H9 (cell line): Measurements from ENCODE around the gene PALD1. TPM values are rescaled to one million over a fixed set of nuclear protein-coding genes. Genes with fewer than 3 reads are reported as not detected.
A peak's percentile ranks its signal among the peaks of the same experiment; 100 is the strongest.

ENCODE experiments used
- DNase-seq: peaks from one replicate; pipeline ENCODE4 v3.0.0-alpha.2; 2017
- H2AFZ ChIP-seq: one replicate; pipeline ENCODE4 v1.6.1; 2013; ENCODE audit warnings: mild to moderate bottlenecking, low read length, control low read depth, moderate library complexity
- H2AK5ac ChIP-seq: 2 replicates; pipeline ENCODE4 v1.6.1; 2013; ENCODE audit warnings: low read length, control low read depth, mixed read lengths; ENCODE audit not compliant: insufficient read length
- H2BK120ac ChIP-seq: one replicate; pipeline ENCODE4 v1.6.1; 2013; ENCODE audit warnings: low read depth, mild to moderate bottlenecking, low read length, control low read depth, inconsistent platforms; ENCODE audit not compliant: poor library complexity, severe bottlenecking
- H2BK12ac ChIP-seq: 2 replicates; pipeline ENCODE4 v1.6.1; 2013; ENCODE audit warnings: low read length, control low read depth, mixed read lengths, low read depth; ENCODE audit not compliant: insufficient read length
- H2BK15ac ChIP-seq: 2 replicates; pipeline ENCODE4 v1.6.1; 2013; ENCODE audit warnings: low read depth, low read length, control low read depth
- H2BK20ac ChIP-seq: one replicate; pipeline ENCODE4 v1.6.1; 2013; ENCODE audit warnings: low read depth, mild to moderate bottlenecking, low read length, control low read depth, inconsistent platforms; ENCODE audit not compliant: poor library complexity, severe bottlenecking
- H2BK5ac ChIP-seq: 2 replicates; pipeline ENCODE4 v1.6.1; 2013; ENCODE audit warnings: low read length, control low read depth, mixed read lengths; ENCODE audit not compliant: insufficient read length
- H3K14ac ChIP-seq: 2 replicates; pipeline ENCODE4 v1.6.1; 2013; ENCODE audit warnings: low read length, control low read depth; ENCODE audit not compliant: insufficient read depth
- H3K18ac ChIP-seq: 2 replicates; pipeline ENCODE4 v1.6.1; 2013; ENCODE audit warnings: low read depth, mild to moderate bottlenecking, mixed read lengths, low read length, control low read depth; ENCODE audit not compliant: insufficient read length
- H3K23ac ChIP-seq: 2 replicates; pipeline ENCODE4 v1.6.1; 2013; ENCODE audit warnings: low read length, control low read depth, mixed read lengths, low read depth; ENCODE audit not compliant: insufficient read length
- H3K23me2 ChIP-seq: 2 replicates; pipeline ENCODE4 v1.6.1; 2013; ENCODE audit warnings: low read depth, mild to moderate bottlenecking, mixed read lengths, low read length, control low read depth; ENCODE audit not compliant: insufficient read length, poor library complexity, severe bottlenecking
- H3K27ac ChIP-seq: 2 replicates; pipeline ENCODE4 v1.5.1; 2013; ENCODE audit warnings: low read length, control low read depth, mixed read lengths, low read depth; ENCODE audit not compliant: insufficient read length
- H3K27me3 ChIP-seq: 2 replicates; pipeline ENCODE4 v1.6.1; 2013; ENCODE audit warnings: low read length, control low read depth, inconsistent platforms; ENCODE audit not compliant: insufficient read depth
- H3K4ac ChIP-seq: 2 replicates; pipeline ENCODE4 v1.6.1; 2013; ENCODE audit warnings: low read depth, mild to moderate bottlenecking, control low read depth, inconsistent platforms, low read length, moderate library complexity
- H3K4me1 ChIP-seq: 2 replicates; pipeline ENCODE4 v1.6.1; 2013; ENCODE audit warnings: low read length, control low read depth, inconsistent platforms; ENCODE audit not compliant: insufficient read depth
- H3K4me2 ChIP-seq: 2 replicates; pipeline ENCODE4 v1.6.1; 2013; ENCODE audit warnings: low read length, control low read depth, mixed read lengths; ENCODE audit not compliant: insufficient read length, insufficient read depth
- H3K56ac ChIP-seq: 2 replicates; pipeline ENCODE4 v1.6.1; 2013; ENCODE audit warnings: low read depth, mild to moderate bottlenecking, mixed read lengths, low read length, control low read depth; ENCODE audit not compliant: insufficient read length
- H3K79me1 ChIP-seq: 2 replicates; pipeline ENCODE4 v1.6.1; 2013; ENCODE audit warnings: low read depth, mild to moderate bottlenecking, moderate library complexity, low read length, control low read depth, inconsistent platforms; ENCODE audit not compliant: insufficient read depth, poor library complexity, severe bottlenecking
- H3K79me2 ChIP-seq: 2 replicates; pipeline ENCODE4 v1.6.1; 2013; ENCODE audit warnings: low read length, control low read depth, inconsistent platforms; ENCODE audit not compliant: insufficient read depth
- H3K9ac ChIP-seq: 2 replicates; pipeline ENCODE4 v1.6.1; 2013; ENCODE audit warnings: low read length, control low read depth, mixed read lengths; ENCODE audit not compliant: insufficient read length; ENCODE audit errors: extremely low read depth
- H3K9me3 ChIP-seq: one replicate; pipeline ENCODE4 v1.6.1; 2013; ENCODE audit warnings: low read depth, low read length, inconsistent platforms; ENCODE audit not compliant: control insufficient read depth
- H3T11ph ChIP-seq: one replicate; pipeline ENCODE4 v1.6.1; 2013; ENCODE audit warnings: mild to moderate bottlenecking, low read length, control low read depth, inconsistent platforms
- H4K20me1 ChIP-seq: one replicate; pipeline ENCODE4 v1.6.1; 2013; ENCODE audit not compliant: control insufficient read depth, insufficient read length, insufficient read depth
- H4K5ac ChIP-seq: 2 replicates; pipeline ENCODE4 v1.6.1; 2013; ENCODE audit warnings: low read depth, mild to moderate bottlenecking, mixed read lengths, low read length, control low read depth; ENCODE audit not compliant: insufficient read length
- H4K8ac ChIP-seq: replicated peaks from 2 replicates; pipeline ENCODE4 v1.6.1; 2013; ENCODE audit warnings: low read length, control low read depth, mixed read lengths, low read depth; ENCODE audit not compliant: insufficient read length
- H4K91ac ChIP-seq: 2 replicates; pipeline ENCODE4 v1.6.1; 2013; ENCODE audit warnings: low read depth, mild to moderate bottlenecking, moderate library complexity, mixed read lengths, low read length, control low read depth; ENCODE audit not compliant: insufficient read length
- H3K27ac Mint-ChIP-seq, 3 experiments: 2 replicates in 2 of 3; 3 replicates in 1 of 3; pipeline ENCODE4 v1.8.0; 2020 to 2021; ENCODE audit warnings: mixed read lengths in 3 of 3, mild to moderate bottlenecking in 1 of 3, moderate library complexity in 1 of 3
- H3K27me3 Mint-ChIP-seq: 2 replicates; pipeline ENCODE4 v1.8.0; 2021; ENCODE audit warnings: low read depth, mild to moderate bottlenecking, moderate library complexity, mixed read lengths
- H3K36me3 Mint-ChIP-seq, 3 experiments: 2 replicates in 2 of 3; 3 replicates in 1 of 3; pipeline ENCODE4 v1.8.0; 2020 to 2021; ENCODE audit warnings: low read depth in 3 of 3, mixed read lengths in 3 of 3; ENCODE audit not compliant: insufficient read depth in 1 of 3
- H3K4me1 Mint-ChIP-seq, 2 experiments: 2 replicates each; pipeline ENCODE4 v1.8.0; 2020; ENCODE audit warnings: mixed read lengths in 2 of 2
- H3K4me3 Mint-ChIP-seq, 2 experiments: 2 replicates in 1 of 2; 3 replicates in 1 of 2; pipeline ENCODE4 v1.8.0; 2020 to 2021; ENCODE audit warnings: mild to moderate bottlenecking in 2 of 2, mixed read lengths in 2 of 2, moderate library complexity in 1 of 2
- H3K9me3 Mint-ChIP-seq, 2 experiments: 2 replicates in 1 of 2; 3 replicates in 1 of 2; pipeline ENCODE4 v1.8.0; 2020; ENCODE audit warnings: mild to moderate bottlenecking in 2 of 2, mixed read lengths in 2 of 2, moderate library complexity in 1 of 2
- WGBS: extraction: QIAGEN DNeasy Blood & Tissue Kit; methylation state at CpG from one replicate; pipeline ENCODE4 v1.1.7; 2013; ENCODE audit warnings: missing lambda C conversion rate, low lambda C conversion rate, mixed read lengths; ENCODE audit not compliant: insufficient read length; ENCODE audit errors: extremely low coverage; 5-methylcytosine and 5-hydroxymethylcytosine counted together
- total RNA-seq: library from RNA; stranded (reverse); gene quantifications from 2 replicates; pipeline ENCODE4 v1.2.1, GENCODE V29; 2021
- TF ChIP-seq, protein P1 (sequence below): fragments of 200-600 bp; sonication (generic); conservative IDR thresholded peaks from 3 replicates; pipeline ENCODE4 v1.8.0; 2021; ENCODE audit warnings: antibody characterized with exemption, mild to moderate bottlenecking

Gene PALD1
- total RNA-seq, 1 experiment from 2014 or later: 21.1 TPM

GRCh38 chr10:70538195-70538520 is 59.6 kb downstream of the PALD1 start:
- TF ChIP-seq, protein P1, sequence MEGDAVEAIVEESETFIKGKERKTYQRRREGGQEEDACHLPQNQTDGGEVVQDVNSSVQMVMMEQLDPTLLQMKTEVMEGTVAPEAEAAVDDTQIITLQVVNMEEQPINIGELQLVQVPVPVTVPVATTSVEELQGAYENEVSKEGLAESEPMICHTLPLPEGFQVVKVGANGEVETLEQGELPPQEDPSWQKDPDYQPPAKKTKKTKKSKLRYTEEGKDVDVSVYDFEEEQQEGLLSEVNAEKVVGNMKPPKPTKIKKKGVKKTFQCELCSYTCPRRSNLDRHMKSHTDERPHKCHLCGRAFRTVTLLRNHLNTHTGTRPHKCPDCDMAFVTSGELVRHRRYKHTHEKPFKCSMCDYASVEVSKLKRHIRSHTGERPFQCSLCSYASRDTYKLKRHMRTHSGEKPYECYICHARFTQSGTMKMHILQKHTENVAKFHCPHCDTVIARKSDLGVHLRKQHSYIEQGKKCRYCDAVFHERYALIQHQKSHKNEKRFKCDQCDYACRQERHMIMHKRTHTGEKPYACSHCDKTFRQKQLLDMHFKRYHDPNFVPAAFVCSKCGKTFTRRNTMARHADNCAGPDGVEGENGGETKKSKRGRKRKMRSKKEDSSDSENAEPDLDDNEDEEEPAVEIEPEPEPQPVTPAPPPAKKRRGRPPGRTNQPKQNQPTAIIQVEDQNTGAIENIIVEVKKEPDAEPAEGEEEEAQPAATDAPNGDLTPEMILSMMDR: no peak
- H3K27me3 Mint-ChIP-seq: no peaks in the 10 kb centered on the region
- no peak overlapping the region for H3K14ac ChIP-seq
- H2AFZ ChIP-seq: no peak overlapping the region
- H3K9ac ChIP-seq: no peak overlapping the region
- no peak overlapping the region; a peak in 1 of 5 replicates for H3K4me3 Mint-ChIP-seq
- peaks cover 10 to 12% of the 10 kb centered on the region in 2 experiments for H3K4me1 Mint-ChIP-seq
- H2BK12ac ChIP-seq: no peak overlapping the region
- no peaks in the 10 kb centered on the region for H3K9me3 Mint-ChIP-seq
- no peaks in the 10 kb centered on the region for H3K79me2 ChIP-seq
- H2BK120ac ChIP-seq: no peak overlapping the region
- H3K4me2 ChIP-seq: no peak overlapping the region
- H4K91ac ChIP-seq: no peak overlapping the region
- H4K20me1 ChIP-seq: peaks cover 3% of the 10 kb centered on the region
- H2AK5ac ChIP-seq: no peak overlapping the region
- no CpG with 5 or more reads among the region's 10 CpGs for WGBS
- H3K27ac Mint-ChIP-seq: peak overlapping the region in 1 of 3 experiments; percentile 76; a peak in 1 of 7 replicates
- no peak overlapping the region for H3K27ac ChIP-seq
- no peak overlapping the region for H2BK5ac ChIP-seq
- H3K36me3 Mint-ChIP-seq: peaks cover 0 to 20% (median 7%) of the 10 kb centered on the region in 3 experiments; a peak in 6 of 7 replicates
- H3K27me3 ChIP-seq: no peaks in the 10 kb centered on the region
- no peak overlapping the region for H3K4ac ChIP-seq
- no peak overlapping the region for H3K23ac ChIP-seq
- H3K23me2 ChIP-seq: no peaks in the 10 kb centered on the region
- no peaks in the 10 kb centered on the region for H3K79me1 ChIP-seq
- H4K5ac ChIP-seq: no peak overlapping the region
- no peak overlapping the region for H2BK15ac ChIP-seq
- H3K9me3 ChIP-seq: no peaks in the 10 kb centered on the region
- H3T11ph ChIP-seq: no peak overlapping the region
- no peak overlapping the region for H2BK20ac ChIP-seq
- DNase-seq: no peak
- no peak overlapping the region for H4K8ac ChIP-seq
- H3K4me1 ChIP-seq: no peaks in the 10 kb centered on the region; the same call in 1 of the 2 replicates
- H3K18ac ChIP-seq: no peak overlapping the region
- H3K56ac ChIP-seq: no peak overlapping the region
